HG02763 (cell line): ENCODE measurements around the gene FSD1L.
"Not testable (repeated sequence)": the region's sequence is repeated elsewhere in the genome, so short reads cannot be mapped to it uniquely, and the experiment has no call there.

Experiments
- ATAC-seq: cut with Tn5 transposase; IDR thresholded peaks from one replicate; pipeline ENCODE4 v1.9.1; 2021; ENCODE audit warnings: mild to moderate bottlenecking, moderate library complexity; ENCODE audit not compliant: unreplicated experiment

The FSD1L gene

GRCh38 chr9:105483618-105484017 lies 35.8 kb downstream of the FSD1L start:
- no peak for ATAC-seq

- ATAC-seq: no peak
Measured at GRCh38 chr9:105484226-105484625, 36.4 kb downstream of the FSD1L start.

GRCh38 chr9:105485131-105485530 lies 37.3 kb downstream of the FSD1L start:
- ATAC-seq: no peak

DNA sequence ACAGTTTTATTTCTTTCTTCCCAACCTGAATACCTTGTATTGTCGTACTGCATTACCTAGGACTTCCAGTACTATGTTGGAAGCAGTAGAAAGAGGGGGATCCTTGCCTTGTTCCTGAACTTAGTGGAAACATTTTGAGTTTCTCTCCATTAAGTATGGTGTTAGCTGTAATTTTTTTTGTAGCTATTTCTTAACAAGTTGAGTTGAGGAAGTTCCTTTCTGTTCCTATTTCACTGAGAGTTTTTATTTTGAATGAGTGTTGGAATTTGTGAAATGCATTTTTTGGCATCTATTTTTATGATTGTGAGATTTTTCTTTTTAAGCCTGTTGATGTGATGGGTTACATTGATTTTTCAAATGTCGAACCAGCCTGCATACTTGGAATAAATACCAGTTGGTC lies 49.0 kb downstream of the FSD1L start:
- no peak for ATAC-seq

GRCh38 chr9:105497704-105498103 lies 49.9 kb downstream of the FSD1L start:
- ATAC-seq: no peak

GRCh38 chr9:105500108-105500766 lies 52.4 kb downstream of the FSD1L start:
- ATAC-seq: peak; percentile 76

DNA sequence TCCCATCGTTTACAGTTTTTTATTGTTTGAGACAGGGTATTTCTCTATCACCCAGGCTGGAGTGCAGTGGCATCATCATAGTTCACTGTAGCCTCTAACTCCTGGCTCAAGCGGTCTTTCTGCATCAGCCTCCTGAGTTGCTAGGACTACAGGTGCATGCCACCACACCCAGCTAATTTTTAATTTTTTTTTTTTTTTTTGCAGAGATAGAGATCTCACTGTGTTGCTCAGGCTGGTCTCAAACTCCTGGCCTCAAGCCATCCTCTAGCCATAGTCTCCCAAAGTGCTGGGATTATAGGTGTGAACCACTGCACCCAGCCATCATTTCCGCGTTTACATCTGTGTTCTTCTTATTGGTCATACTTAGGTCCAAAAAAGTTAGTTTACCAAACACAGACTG lies 53.6 kb downstream of the FSD1L start:
- no peak for ATAC-seq

- ATAC-seq: no peak
Measured at GRCh38 chr9:105502276-105502675, 54.4 kb downstream of the FSD1L start.

- ATAC-seq: no peak
Measured at GRCh38 chr9:105503881-105504280, 56.0 kb downstream of the FSD1L start.

- ATAC-seq: no peak
Measured at GRCh38 chr9:105507096-105507790, 59.4 kb downstream of the FSD1L start.

GRCh38 chr9:105508530-105508929 lies 60.7 kb downstream of the FSD1L start:
- no peak for ATAC-seq

DNA sequence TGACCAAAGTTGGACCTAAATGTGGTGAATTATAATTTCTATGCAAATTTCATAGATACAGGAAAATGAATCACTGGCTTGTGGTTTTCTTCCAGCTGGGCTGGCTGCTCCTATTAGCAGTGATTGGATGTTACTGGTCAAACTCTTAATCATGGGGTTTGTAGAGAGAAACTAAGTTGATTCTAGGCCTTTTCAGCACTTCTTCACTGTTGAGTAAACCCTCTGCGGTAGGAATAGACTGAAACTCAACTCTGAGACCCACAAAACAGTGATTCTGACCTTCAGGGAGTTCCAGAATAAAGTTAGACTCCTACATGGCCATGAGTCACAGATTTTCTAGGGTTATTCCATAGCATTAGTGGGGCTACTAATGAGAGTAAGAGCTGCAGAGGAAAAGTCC lies 62.2 kb downstream of the FSD1L start:
- ATAC-seq: peak; percentile 42

- ATAC-seq: no peak
Measured at GRCh38 chr9:105511446-105511845, 63.6 kb downstream of the FSD1L start.

DNA sequence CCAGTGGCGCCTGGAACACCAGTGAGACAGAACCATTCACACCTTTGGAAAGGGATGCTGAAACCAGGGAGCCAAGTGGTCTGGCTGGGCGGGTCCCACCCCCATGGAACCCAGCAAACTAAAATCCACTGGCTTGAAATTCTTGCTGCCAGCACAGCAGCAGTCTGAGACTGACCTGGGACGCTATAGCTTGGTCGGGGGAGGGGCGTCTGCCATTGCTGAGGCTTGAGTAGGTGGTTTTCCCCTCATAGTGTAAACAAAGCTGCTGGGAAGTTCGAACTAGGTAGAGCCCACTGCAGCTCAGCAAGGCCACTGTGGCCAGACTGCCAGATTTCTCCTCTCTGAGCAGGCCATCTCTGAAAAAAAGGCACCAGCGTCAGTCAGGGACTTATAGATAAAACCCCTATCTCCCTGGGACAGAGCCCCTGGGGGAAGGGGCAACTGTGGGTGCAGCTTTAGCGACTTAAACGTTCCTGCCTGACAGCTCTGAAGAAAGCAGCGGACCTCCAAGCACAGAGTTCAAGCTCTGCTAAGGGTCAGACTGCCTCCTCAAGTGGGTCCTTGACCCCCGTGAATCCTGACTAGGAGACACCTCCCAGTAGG lies 68.1 kb downstream of the FSD1L start:
- ATAC-seq: no peak

- ATAC-seq: peak; percentile 63
Measured at GRCh38 chr9:105519710-105520369, 72.0 kb downstream of the FSD1L start.

DNA sequence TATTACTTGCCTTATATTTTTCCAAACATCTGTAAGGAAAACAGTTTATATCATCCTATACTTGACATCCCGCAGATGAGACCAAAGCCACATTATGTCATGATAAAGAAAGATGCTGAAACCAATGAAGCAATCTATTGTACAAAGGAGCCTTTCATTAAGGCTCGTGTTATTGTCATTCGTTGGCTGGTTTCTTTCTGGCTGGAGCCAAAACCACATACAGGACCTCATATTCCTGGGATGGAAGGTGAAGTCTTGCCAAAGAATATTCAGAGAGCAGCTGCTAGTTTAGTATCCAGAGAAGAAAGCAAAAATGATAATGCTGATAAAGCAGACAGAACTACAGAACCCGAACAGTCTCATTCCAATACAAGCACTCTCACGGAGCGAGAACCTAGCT lies 73.2 kb downstream of the FSD1L start:
- ATAC-seq: not testable (repeated sequence)

GRCh38 chr9:105522618-105523385 lies 75.0 kb downstream of the FSD1L start:
- ATAC-seq: peak; percentile 54

DNA sequence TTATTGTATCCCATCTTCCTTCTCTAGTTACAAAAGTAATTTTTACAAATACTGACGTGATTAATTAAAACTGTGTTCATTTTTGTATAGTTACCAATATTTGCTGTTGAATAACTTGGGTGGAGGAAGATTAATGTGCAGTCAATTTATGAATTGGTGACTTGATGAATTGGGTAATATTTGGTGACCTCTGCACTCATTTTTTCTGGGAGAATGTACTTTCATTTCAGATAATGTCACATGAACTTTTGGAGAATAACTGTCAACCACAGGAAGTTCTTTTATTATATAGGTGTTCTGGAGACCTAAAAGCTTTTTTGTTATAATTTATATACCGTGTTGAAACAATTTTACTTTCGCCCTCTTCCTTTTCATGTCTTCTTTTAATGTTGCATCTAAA lies 83.7 kb downstream of the FSD1L start:
- no peak for ATAC-seq

DNA sequence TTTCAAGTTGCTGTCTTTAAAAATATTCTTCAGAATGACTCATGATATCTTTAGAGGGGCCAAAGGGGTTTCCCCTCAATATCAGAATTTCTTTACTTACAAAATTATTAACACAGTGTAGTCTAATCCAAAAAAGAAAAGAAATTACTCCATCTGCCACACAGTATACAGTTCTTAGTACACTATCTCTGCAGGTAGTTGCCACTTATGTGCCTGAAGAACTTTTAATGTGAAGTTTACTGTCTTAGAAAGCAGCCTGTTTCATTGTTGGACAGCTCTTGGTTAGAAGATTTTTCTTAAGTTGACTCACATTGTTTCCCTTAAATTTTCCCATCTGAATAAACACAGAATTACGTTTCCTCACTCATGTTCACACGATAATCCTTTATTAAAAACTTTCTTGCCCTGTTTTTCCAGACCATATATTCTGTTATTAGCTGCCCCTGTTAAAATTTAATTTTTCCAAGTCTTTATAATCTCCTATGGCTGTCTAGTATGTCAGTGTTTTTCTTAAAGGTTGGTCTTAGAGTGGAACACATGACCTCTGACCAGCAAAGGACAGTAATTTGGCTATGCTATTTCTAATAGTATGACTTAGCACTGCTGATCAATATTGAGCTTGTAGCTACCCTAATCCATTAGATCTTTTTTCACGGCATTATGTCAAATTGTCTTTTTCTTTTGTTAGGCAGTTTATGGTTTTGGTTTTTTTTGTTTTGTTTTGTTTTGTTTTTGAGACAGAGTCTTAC lies 88.3 kb downstream of the FSD1L start:
- ATAC-seq: peak; percentile 72

DNA sequence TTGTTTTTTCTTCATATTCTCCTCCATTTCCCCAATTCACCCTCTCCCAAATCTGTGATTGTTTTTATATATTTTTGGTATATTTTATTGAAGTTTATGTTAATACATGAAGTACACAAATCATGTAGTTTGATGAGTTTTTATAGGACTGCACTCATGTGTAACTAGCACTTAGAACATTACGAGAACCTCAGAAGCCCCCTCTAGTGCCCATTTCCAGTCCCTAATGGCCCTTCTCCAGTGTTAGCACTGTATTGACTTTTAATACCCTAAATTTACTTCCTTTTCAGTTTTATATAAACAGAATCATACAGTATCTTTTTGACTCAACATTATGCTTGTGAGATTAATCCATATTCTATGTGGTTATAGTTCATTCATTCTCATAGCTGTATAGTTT lies 91.6 kb downstream of the FSD1L start:
- ATAC-seq: no peak
